HUES48 (cell line): ENCODE results near the gene CMSS1.

Source experiments
- H3K27ac ChIP-seq: one replicate; pipeline ENCODE4 v1.7.0; 2013; ENCODE audit warnings: low read depth, low read length, inconsistent platforms
- H3K27me3 ChIP-seq: 2 replicates; pipeline ENCODE4 v1.6.1; 2013; ENCODE audit warnings: mild to moderate bottlenecking, low read length; ENCODE audit not compliant: control insufficient read depth, insufficient read depth
- H3K36me3 ChIP-seq: 2 replicates; pipeline ENCODE4 v1.6.1; 2013; ENCODE audit warnings: low read length; ENCODE audit not compliant: control insufficient read depth, insufficient read depth
- H3K4me1 ChIP-seq: 2 replicates; pipeline ENCODE4 v1.6.1; 2013; ENCODE audit warnings: mild to moderate bottlenecking, low read length; ENCODE audit not compliant: control insufficient read depth, insufficient read depth
- H3K4me3 ChIP-seq: 2 replicates; pipeline ENCODE4 v1.5.1; 2013; ENCODE audit warnings: mild to moderate bottlenecking, low read depth, low read length
- H3K9ac ChIP-seq: 2 replicates; pipeline ENCODE4 v1.6.1; 2013; ENCODE audit warnings: mild to moderate bottlenecking, low read depth, low read length, moderate library complexity
- H3K9me3 ChIP-seq: 2 replicates; pipeline ENCODE4 v1.6.1; 2013; ENCODE audit warnings: low read length; ENCODE audit not compliant: control insufficient read depth, insufficient read depth

Gene CMSS1

GRCh38 chr3:100120012-100120411 is 302.4 kb downstream of the CMSS1 start:
- no peaks in the 10 kb centered on the region for H3K9me3 ChIP-seq
- H3K27ac ChIP-seq = no peak overlapping the region
- H3K36me3 ChIP-seq = no peaks in the 10 kb centered on the region
- peaks cover 4% of the 10 kb centered on the region for H3K4me1 ChIP-seq
- no peaks in the 10 kb centered on the region for H3K27me3 ChIP-seq
- no peak overlapping the region for H3K9ac ChIP-seq
- no peak overlapping the region for H3K4me3 ChIP-seq

DNA sequence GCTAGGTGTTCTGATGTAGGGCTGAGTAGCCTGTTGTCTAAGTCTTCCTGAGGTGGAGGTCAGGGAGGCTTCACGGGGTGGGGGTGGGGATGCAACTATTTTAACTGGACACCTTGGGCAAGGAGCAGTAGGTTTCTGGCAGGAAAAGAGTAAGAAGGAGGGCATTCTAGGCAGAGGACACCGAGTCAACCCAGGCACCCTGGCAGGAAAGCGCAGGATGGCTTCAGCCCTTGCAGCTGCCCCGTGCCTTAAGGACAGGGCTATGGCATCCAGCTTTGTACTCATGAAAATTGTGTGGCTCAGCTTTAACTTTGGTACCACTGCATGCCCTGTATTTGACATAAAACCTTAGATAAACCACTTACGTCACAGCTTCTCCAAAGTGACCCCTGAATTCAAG is 303.0 kb downstream of the CMSS1 start:
- Histone ChIP-seq H3K27me3 (no peaks in the 10 kb centered on the region), H3K36me3 (no peaks in the 10 kb centered on the region), H3K4me3 (no peak overlapping the region), H3K9ac (no peak overlapping the region), H3K27ac (no peak overlapping the region), H3K9me3 (no peaks in the 10 kb centered on the region), H3K4me1 (peaks cover 4% of the 10 kb centered on the region)

GRCh38 chr3:100122321-100122720 is 304.7 kb downstream of the CMSS1 start:
- Histone ChIP-seq H3K9me3 (no peaks in the 10 kb centered on the region), H3K4me1 (peaks cover 4% of the 10 kb centered on the region), H3K27ac (no peak overlapping the region), H3K36me3 (no peaks in the 10 kb centered on the region), H3K27me3 (no peaks in the 10 kb centered on the region), H3K9ac (no peak overlapping the region), H3K4me3 (no peak overlapping the region)

- H3K27ac ChIP-seq = no peak overlapping the region
- H3K9ac ChIP-seq = no peak overlapping the region
- no peaks in the 10 kb centered on the region for H3K9me3 ChIP-seq
- peaks cover 4% of the 10 kb centered on the region for H3K4me1 ChIP-seq
- H3K36me3 ChIP-seq = no peaks in the 10 kb centered on the region
- no peak overlapping the region for H3K4me3 ChIP-seq
- no peaks in the 10 kb centered on the region for H3K27me3 ChIP-seq
These were observed 305.4 kb downstream of the CMSS1 start for GRCh38 chr3:100123112-100123511.

DNA sequence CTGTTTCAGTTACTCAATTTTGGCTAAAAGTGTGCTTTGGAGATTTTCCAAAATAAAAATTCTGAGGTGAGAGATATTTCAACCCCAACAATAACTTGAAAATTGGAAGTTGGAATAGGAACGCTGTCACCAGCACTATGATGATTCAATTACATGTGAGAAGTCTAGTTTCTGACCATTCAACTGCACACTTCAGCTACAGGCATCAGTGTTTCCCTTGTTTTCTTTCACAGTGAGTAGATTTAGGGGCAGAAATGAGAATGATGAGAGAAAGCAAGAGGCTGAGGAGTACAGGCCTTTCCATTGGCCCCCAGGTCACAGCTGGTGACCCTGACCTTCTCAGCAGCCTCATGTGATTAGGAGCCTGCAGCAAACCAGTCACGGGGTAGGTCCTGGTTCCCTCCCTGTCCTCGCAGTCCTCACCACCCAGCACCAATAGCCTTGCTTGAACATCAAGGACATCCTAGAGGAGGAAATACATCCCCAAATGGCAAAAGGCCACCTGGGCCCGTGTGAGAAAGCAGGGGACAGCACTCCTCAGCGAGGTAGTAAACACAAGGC is 306.6 kb downstream of the CMSS1 start:
- Histone ChIP-seq H3K9ac (no peak overlapping the region), H3K27ac (no peak overlapping the region), H3K27me3 (no peaks in the 10 kb centered on the region), H3K36me3 (no peaks in the 10 kb centered on the region), H3K4me3 (no peak overlapping the region), H3K9me3 (no peaks in the 10 kb centered on the region), H3K4me1 (peaks cover 4% of the 10 kb centered on the region)

DNA sequence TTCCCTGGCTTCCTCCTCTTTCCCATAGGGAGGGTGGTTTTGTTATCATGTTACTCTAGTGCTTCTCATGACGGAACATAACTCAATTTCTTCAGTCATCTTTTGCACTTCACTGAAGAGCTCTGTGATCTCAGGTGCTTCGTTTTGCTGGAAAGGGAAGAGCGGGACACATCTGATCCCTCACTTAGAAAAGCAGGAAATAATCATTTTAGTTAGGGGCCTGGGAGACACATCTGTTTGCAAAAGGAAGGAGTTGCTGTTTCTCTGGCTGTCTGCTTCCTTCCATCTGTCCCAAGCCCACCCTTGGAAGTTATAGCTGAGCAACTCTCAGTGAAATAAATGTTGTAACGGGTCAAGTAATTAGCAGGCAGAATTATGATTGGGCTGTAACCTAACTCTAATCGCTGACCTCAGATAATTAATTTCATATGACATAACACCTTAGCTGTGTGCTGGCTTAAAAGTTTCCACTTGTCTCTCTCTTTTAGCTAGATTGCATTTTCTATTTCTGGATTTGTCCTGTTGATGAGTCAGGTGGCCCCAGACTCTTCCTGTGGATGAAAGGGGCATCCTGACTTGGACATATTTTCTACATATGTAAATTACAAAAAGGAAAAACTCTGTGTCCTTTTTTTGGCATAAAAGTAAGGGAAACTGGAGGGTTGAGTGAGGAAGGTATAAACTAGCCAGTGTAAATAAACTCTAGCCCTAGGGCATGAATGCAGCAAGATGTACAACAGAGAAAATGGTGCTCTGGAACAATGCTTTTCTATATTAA is 307.7 kb downstream of the CMSS1 start:
- no peak overlapping the region for H3K27ac ChIP-seq
- no peaks in the 10 kb centered on the region for H3K27me3 ChIP-seq
- peaks cover 4% of the 10 kb centered on the region for H3K4me1 ChIP-seq
- H3K9me3 ChIP-seq = no peaks in the 10 kb centered on the region
- H3K36me3 ChIP-seq = no peaks in the 10 kb centered on the region
- no peak overlapping the region for H3K9ac ChIP-seq
- H3K4me3 ChIP-seq = no peak overlapping the region

DNA sequence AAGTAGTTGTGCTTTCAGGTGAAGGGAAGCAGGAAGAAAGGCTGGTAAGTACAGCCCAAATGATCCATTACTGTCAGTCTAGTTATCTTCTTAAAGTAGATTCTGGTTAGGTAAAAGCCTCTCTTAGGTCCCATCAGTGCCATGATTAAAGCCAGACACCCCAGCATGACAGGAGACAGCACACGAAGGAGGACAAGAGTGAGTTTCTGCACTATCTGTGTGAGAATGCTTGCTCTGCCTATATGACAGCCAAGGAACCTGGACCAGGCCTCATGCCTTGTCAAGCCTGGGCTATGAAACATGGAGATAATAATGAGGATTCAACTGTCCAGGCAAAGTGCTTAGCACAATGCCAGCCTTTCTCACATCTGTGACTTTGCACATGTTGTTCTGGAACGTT is 310.1 kb downstream of the CMSS1 start:
- Histone ChIP-seq H3K4me3 (no peak overlapping the region), H3K27me3 (no peaks in the 10 kb centered on the region), H3K36me3 (no peaks in the 10 kb centered on the region), H3K4me1 (peaks cover 4% of the 10 kb centered on the region), H3K9me3 (no peaks in the 10 kb centered on the region), H3K27ac (no peak overlapping the region), H3K9ac (no peak overlapping the region)

DNA sequence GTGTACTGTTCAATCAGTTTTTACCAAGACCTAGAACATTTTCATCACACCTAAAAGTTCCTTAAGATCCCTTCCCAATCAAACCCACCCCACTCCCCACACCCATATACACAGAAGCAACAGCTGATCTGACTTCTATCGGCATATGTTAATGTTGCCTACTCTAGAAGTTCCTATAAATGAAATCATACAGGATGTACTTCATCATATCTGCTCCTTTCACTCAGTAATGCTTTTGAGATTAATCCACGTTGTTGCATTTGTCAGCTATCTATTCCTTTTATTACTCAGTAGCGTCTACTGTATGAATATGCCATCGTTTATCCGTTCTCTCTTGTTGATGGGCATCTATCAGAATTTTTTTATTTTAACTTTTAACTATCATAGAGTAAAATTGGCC is 310.9 kb downstream of the CMSS1 start:
- no peaks in the 10 kb centered on the region for H3K36me3 ChIP-seq

DNA sequence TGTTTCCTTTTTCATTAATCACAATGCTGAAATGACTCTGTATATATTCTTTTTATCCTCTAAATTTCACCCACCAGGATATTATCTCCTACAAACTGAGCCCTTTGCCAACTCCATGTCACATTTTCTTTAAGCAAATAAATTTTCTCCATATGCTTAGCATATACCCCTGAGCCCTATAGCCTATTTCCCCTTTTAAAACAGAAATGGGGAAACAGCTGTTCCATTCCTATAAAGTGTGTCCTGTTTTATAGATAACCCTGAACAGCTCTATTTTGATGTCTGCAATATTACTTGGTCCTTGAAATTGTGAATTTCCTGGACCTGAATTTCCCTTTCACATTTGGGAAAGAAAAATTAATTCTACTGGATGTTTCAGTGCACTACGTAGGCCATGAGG is 312.3 kb downstream of the CMSS1 start:
- no peak overlapping the region for H3K9ac ChIP-seq
- no peaks in the 10 kb centered on the region for H3K4me1 ChIP-seq
- no peaks in the 10 kb centered on the region for H3K36me3 ChIP-seq
- no peaks in the 10 kb centered on the region for H3K9me3 ChIP-seq
- no peak overlapping the region for H3K27ac ChIP-seq
- no peak overlapping the region for H3K4me3 ChIP-seq
- no peaks in the 10 kb centered on the region for H3K27me3 ChIP-seq

More for the DNA sequence above, 310.9 kb downstream of the CMSS1 start:
- Histone ChIP-seq H3K27me3 (no peaks in the 10 kb centered on the region), H3K9me3 (no peaks in the 10 kb centered on the region), H3K4me3 (no peak overlapping the region), H3K9ac (no peak overlapping the region), H3K4me1 (no peaks in the 10 kb centered on the region), H3K27ac (no peak overlapping the region)

DNA sequence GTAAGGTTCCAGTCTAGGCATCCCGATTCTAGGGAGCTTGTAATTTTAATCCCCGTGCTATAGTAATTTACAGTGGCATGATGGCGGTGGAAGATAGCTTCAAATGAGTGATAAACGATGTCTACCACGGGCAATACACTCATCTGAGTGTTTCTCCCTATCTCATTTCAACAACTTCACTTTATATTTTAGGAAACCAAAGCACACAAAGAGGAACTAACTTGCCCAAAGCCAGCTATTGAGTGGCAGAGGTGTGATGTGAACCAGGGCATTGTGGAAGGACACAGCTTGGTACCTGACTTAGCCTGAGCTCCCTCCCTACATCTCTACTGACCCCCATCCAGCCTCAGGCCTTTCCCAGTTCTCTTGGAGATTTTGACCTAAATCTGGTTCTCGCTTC is 313.6 kb downstream of the CMSS1 start:
- H3K9me3 ChIP-seq = no peaks in the 10 kb centered on the region
- no peak overlapping the region for H3K4me3 ChIP-seq
- no peak overlapping the region for H3K9ac ChIP-seq
- no peaks in the 10 kb centered on the region for H3K36me3 ChIP-seq
- H3K27ac ChIP-seq = no peak overlapping the region
- no peaks in the 10 kb centered on the region for H3K27me3 ChIP-seq
- no peaks in the 10 kb centered on the region for H3K4me1 ChIP-seq

DNA sequence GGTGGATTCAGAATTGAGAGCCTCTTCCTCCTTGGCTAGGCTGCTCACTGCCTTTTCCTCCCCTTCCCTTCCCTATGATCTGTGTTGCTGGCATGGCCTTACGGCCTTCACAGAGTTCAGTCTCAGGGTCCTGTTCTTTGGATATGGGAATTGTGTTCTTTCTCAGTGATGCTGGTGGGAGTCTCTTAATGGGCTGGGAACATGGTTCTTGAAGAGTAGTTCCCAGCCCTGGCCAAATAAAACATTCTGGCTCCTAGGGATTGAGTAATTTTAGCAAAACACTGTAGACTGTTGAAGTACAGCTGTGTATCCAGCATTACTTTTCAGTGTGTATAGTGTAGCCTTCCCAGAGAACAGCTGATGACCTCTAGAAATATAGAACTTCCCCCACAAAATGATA is 319.3 kb downstream of the CMSS1 start:
- no peaks in the 10 kb centered on the region for H3K4me1 ChIP-seq
- no peaks in the 10 kb centered on the region for H3K36me3 ChIP-seq
- no peak overlapping the region for H3K27ac ChIP-seq
- no peak overlapping the region for H3K9ac ChIP-seq
- no peak overlapping the region for H3K4me3 ChIP-seq
- H3K9me3 ChIP-seq = no peaks in the 10 kb centered on the region
- H3K27me3 ChIP-seq = no peaks in the 10 kb centered on the region
